ENCODE data around the gene RAB2B.
A peak's percentile ranks its signal among the peaks of the same experiment; 100 is the strongest.

Gene RAB2B

DNA sequence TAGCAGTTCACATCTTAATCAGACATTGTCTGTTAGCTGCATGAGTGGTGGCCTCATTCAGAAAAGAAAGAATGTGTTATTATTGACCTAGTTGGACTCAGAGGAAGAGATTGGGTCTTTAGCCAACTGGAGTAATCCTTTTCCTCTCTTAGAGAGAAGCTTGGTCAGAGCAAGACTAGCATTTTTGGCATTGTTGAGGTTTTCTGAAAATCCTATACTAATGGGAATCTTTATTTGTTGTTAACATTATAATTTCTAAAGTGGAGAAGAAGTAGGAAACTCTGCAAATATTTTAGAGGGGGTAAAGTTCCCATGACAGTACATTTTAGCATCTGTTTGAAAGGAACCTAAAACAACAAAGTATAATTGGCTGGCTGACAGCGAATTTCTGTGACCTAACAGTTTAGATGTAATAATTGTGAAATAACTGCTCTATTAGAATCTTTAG is 9.9 kb upstream of the RAB2B start:
- TF ChIP-seq CTCF (IDR thresholded peaks at IDR 0.05; ENCODE audit: low read depth, low read length), result no peak

GRCh38 chr14:21476523-21476924 is 235 bp downstream of the RAB2B start:
- no peak for TF ChIP-seq CTCF (IDR thresholded peaks at IDR 0.05; ENCODE audit: low read depth, low read length)
- peak overlapping the region; percentile 82 for H3K4me3 ChIP-seq (ENCODE audit: low read depth, low read length)

More for the DNA sequence above, 9.9 kb upstream of the RAB2B start:
- no peak overlapping the region for H3K4me3 ChIP-seq (ENCODE audit: low read depth, low read length)

DNA sequence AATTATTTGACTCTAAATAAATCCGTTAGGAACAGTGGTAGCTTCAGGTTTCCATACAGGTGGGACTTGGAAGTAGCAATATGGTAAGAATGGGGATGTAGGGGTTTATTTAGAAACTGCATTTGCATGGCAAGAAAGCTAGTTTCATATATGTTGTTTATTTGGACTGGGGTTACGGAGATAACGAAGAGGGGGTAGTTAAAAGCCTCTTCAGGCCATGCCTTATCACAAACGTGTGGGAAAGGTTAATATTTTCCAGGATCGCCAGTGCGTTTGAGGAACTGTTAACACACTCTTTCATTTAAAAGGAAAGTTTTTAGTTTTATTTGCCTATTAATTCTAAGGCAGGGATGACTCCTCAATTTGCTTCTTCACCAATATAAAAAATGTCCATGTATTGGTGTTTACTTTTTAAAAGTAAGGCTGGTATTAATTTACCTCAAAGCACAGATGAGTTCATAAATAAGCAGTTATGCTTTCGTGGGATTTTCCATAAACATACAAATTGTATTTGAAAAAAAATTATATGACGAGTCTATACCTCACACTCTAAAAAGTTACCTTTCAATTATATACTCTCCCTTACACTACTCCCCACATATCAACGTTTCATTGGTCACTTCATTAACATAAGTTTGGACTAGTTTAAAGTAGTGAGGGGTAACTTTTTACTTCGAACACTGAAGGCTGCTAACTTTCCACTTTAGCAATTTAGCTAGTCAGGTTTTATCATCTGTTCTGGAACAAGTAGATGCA is 814 bp downstream of the RAB2B start:
- no peak for TF ChIP-seq CTCF (IDR thresholded peaks at IDR 0.05; ENCODE audit: low read depth, low read length)
- H3K4me3 ChIP-seq (ENCODE audit: low read depth, low read length), result peak overlapping the region; percentile 82

DNA sequence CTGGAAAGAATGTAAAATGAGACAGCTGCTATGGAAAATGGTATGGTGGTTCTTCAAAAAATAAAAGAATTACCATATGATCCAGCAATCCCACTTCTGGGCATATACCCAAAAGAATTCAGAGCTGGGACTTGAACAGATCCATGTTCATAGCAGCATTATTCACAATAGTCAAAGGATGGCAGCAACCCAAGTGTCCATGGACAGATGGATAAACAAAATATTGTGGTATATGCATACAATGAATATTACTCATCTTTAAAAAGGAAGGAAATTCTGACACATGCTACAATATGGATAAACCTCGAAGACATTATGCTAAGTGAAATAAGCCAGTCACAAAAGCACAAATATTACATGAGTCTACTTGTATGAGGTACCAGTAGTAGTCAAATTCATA is 9.1 kb downstream of the RAB2B start:
- no peak overlapping the region for H3K4me3 ChIP-seq (ENCODE audit: low read depth, low read length)
- no peak for TF ChIP-seq CTCF (IDR thresholded peaks at IDR 0.05; ENCODE audit: low read depth, low read length)

DNA sequence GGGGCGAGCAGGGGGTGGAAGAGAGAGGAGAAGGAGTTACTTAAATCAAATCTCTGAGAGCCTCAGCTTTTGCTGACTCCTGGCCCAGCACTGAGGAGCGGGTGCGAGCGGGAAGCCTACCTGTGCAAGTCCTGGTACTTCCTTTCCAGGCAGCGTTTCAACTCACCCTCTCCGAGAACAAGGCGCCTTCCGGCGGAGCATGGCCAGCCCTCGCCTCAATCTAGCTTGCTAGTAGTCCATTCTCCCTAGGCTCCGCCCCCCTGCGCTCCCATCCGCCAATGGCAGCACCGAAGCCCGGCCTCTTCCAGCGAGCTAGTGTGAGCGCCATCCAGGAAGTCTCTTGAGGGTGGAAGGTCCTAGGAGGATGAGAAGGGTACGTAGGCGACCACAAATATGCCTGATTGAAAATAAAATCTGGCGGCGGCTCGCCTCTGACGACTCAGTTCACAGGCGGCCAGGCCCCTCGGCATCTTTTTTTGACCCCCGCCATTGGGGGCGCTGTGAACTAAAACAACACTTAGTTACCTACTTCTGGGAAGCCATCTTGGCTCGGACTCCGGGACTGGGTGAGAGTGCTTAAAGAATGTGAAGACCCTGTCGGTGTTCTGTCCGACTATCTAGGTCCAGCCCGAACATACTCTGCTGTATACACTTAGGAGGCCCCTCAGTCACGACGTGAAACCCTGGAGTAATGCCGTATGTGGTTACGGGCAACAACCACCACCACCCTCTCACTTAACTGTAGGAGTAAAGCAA is 20.7 kb downstream of the RAB2B start, which contains the start of gene CHD8:
TSS of gene CHD8 (minus strand) at position 212 of the 756 bp plus-strand sequence. CDS start 24,480 bp downstream, outside the sequence.
- H3K4me3 ChIP-seq (ENCODE audit: low read depth, low read length), result peak within 1 kb of the TSS; percentile 96
- peak; percentile 27 for TF ChIP-seq CTCF (IDR thresholded peaks at IDR 0.05; ENCODE audit: low read depth, low read length)

DNA sequence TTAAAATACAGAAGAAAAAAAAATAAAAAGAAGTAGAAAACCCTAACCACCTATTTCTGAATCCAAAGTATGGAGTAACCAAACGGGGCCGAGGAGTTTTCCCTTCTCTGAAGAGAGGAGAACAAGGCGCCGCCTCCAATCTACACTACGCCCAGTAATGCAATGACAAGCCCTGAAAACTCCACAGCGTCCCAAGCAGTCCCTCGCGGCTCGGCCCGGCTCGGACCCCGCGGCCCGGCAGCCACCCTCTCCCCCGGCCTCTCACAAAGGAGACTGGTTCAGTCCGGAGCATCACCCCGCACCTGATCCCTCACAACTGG is 21.2 kb downstream of the RAB2B start:
- H3K4me3 ChIP-seq (ENCODE audit: low read depth, low read length), result peak overlapping the region; percentile 96
- TF ChIP-seq CTCF (IDR thresholded peaks at IDR 0.05; ENCODE audit: low read depth, low read length), result no peak

Data from WI38 (cell line).